Liver (tissue), 3 donors: ENCODE data around the gene TMEM163.

Experiments used
- CTCF ChIP-seq: fragments of 150-350 bp; IDR thresholded peaks from 2 replicates; pipeline ENCODE4 v1.5.1; 2017; ENCODE audit warnings: improper control_type of control experiment, low read depth, low read length; ENCODE audit not compliant: missing input control
- EGR1 ChIP-seq, 2 donors: IDR thresholded peaks; 2 replicates each; pipeline ENCODE4 v1.6.1; 2016 to 2018; ENCODE audit warnings: antibody characterized with exemption in 2 of 2, low read depth in 2 of 2
- FOXA1 ChIP-seq: IDR thresholded peaks from 2 replicates; pipeline ENCODE4 v1.6.1; 2016; ENCODE audit warnings: antibody characterized with exemption
- GABPA ChIP-seq, 2 donors: IDR thresholded peaks in 1 of 2; conservative IDR thresholded peaks in 1 of 2; 2 replicates each; pipeline ENCODE4 v1.6.1; 2016; ENCODE audit warnings: antibody characterized with exemption in 2 of 2, mild to moderate bottlenecking in 1 of 2, moderate library complexity in 1 of 2
- HNF4A ChIP-seq, 2 donors: conservative IDR thresholded peaks; 2 replicates each; pipeline ENCODE4 v1.6.1; 2016; ENCODE audit warnings: antibody characterized with exemption in 2 of 2, mild to moderate bottlenecking in 2 of 2
- JUND ChIP-seq, 2 donors: IDR thresholded peaks; 2 replicates each; pipeline ENCODE4 v1.6.1; 2016; ENCODE audit warnings: antibody characterized with exemption in 2 of 2
- RAD21 ChIP-seq, 2 donors: IDR thresholded peaks; 2 replicates each; pipeline ENCODE4 v1.6.1; 2016; ENCODE audit warnings: antibody characterized with exemption in 2 of 2, mild to moderate bottlenecking in 2 of 2
- RXRA ChIP-seq, 2 donors: IDR thresholded peaks; 2 replicates each; pipeline ENCODE4 v1.6.1; 2017 to 2018; ENCODE audit warnings: antibody characterized with exemption in 2 of 2, mild to moderate bottlenecking in 1 of 2
- SP1 ChIP-seq: IDR thresholded peaks from 2 replicates; pipeline ENCODE4 v1.6.1; 2018; ENCODE audit warnings: antibody characterized with exemption, mild to moderate bottlenecking
- TAF1 ChIP-seq: conservative IDR thresholded peaks from 2 replicates; pipeline ENCODE4 v1.6.1; 2016; ENCODE audit warnings: antibody characterized with exemption, mild to moderate bottlenecking
- YY1 ChIP-seq: IDR thresholded peaks from 2 replicates; pipeline ENCODE4 v1.6.1; 2016; ENCODE audit warnings: antibody characterized with exemption, mild to moderate bottlenecking
- ZBTB33 ChIP-seq: IDR thresholded peaks from 2 replicates; pipeline ENCODE4 v1.6.1; 2016; ENCODE audit warnings: antibody characterized with exemption
- TF ChIP-seq, protein P1 (sequence below): IDR thresholded peaks from 2 replicates; pipeline ENCODE4 v1.6.1; 2016; ENCODE audit warnings: antibody characterized with exemption, mild to moderate bottlenecking
- TF ChIP-seq, protein P2 (sequence below): IDR thresholded peaks from 2 replicates; pipeline ENCODE4 v1.6.1; 2016; ENCODE audit warnings: antibody characterized with exemption
- donor health status: healthy.
- donor health status: healthy.

DNA sequence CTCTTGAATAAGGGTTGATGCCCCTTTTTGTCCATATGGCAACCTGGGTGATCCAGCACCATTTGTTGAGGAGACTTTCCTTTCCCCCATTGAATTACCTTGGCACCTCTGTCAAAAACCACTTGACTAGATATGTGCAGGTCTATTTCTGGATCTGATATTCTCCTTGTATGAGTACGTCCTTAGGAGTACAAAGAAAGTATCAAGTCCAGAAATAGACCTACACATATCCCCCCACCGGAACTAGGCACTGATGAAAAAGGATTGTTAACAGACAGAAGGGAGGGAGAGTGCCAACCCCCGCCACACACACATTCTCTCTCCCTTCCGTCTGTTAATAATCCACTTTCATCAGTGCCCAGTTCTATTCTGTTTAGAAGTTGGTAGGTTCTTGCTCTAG is 225.0 kb downstream of the TMEM163 start:
- TF ChIP-seq CTCF (no peak), JUND (IDR thresholded peaks at IDR 0.05) (no peak), YY1 (no peak), SP1 (no peak), TAF1 (no peak), ZBTB33 (no peak), GABPA (IDR thresholded peaks at IDR 0.05 in 1 of 2, conservative IDR thresholded peaks at IDR 0.05 in 1 of 2) (no peak), EGR1 (IDR thresholded peaks at IDR 0.05; ENCODE audit: low read depth in 2 of 2) (no peak), RXRA (IDR thresholded peaks at IDR 0.05) (no peak), RAD21 (IDR thresholded peaks at IDR 0.05) (no peak), HNF4A (conservative IDR thresholded peaks at IDR 0.05) (no peak), FOXA1 (no peak)
- TF ChIP-seq, protein P1, sequence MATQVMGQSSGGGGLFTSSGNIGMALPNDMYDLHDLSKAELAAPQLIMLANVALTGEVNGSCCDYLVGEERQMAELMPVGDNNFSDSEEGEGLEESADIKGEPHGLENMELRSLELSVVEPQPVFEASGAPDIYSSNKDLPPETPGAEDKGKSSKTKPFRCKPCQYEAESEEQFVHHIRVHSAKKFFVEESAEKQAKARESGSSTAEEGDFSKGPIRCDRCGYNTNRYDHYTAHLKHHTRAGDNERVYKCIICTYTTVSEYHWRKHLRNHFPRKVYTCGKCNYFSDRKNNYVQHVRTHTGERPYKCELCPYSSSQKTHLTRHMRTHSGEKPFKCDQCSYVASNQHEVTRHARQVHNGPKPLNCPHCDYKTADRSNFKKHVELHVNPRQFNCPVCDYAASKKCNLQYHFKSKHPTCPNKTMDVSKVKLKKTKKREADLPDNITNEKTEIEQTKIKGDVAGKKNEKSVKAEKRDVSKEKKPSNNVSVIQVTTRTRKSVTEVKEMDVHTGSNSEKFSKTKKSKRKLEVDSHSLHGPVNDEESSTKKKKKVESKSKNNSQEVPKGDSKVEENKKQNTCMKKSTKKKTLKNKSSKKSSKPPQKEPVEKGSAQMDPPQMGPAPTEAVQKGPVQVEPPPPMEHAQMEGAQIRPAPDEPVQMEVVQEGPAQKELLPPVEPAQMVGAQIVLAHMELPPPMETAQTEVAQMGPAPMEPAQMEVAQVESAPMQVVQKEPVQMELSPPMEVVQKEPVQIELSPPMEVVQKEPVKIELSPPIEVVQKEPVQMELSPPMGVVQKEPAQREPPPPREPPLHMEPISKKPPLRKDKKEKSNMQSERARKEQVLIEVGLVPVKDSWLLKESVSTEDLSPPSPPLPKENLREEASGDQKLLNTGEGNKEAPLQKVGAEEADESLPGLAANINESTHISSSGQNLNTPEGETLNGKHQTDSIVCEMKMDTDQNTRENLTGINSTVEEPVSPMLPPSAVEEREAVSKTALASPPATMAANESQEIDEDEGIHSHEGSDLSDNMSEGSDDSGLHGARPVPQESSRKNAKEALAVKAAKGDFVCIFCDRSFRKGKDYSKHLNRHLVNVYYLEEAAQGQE: no peak
- TF ChIP-seq, protein P2, sequence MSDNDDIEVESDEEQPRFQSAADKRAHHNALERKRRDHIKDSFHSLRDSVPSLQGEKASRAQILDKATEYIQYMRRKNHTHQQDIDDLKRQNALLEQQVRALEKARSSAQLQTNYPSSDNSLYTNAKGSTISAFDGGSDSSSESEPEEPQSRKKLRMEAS: no peak
